ENCODE data around the gene MIDN. TPM values are rescaled to one million over a fixed set of nuclear protein-coding genes. Genes with fewer than 3 reads are reported as not detected.

MIDN gene
- total RNA-seq, 2 experiments from 2014 or later: 46.5 to 47.9 TPM

GRCh38 chr19:1268226-1269064 is 20.1 kb downstream of the MIDN start:
- H3K27ac Mint-ChIP-seq: peak overlapping the region; percentile 6
- POLR2A ChIA-PET: interaction anchor here (0.6 to 1.7 kb wide), 40 partner anchors 8 to 822 kb away, joined by 3 to 59 read pairs (median 4); partner anchors contain the start of genes ABHD17A, ARHGAP45, ATP5F1D and CNN2
- intact Hi-C loops (cut with DNase I, micrococcal nuclease): loop anchor here (1.0 to 10.0 kb wide), 10 partner anchors 8 to 826 kb away; partner anchors contain the start of genes DAZAP1 (in 1 of the 2), GPX4 (in 1 of the 2), IZUMO4 (in 1 of the 2) and KLF16 (in 1 of the 2)
- H3K27me3 Mint-ChIP-seq: no peaks in the 10 kb centered on the region
- H3K9me3 Mint-ChIP-seq (ENCODE audit: low read depth): no peaks in the 10 kb centered on the region
- no peak for DNase-seq
- H3K4me1 Mint-ChIP-seq: peaks cover 60% of the 10 kb centered on the region
- H3K36me3 Mint-ChIP-seq (ENCODE audit: low read depth): peaks cover 39% of the 10 kb centered on the region
- CTCF ChIA-PET: interaction anchor here (0.7 to 7.2 kb wide), 9 partner anchors 9 to 177 kb away, joined by 3 to 163 read pairs (median 4); partner anchors contain the start of gene ATP5F1D
- H3K4me3 Mint-ChIP-seq: peak overlapping the region; percentile 67
- ATAC-seq: no peak

GRCh38 chr19:1269065-1269477 is 20.7 kb downstream of the MIDN start, which contains the start of gene CIRBP:
Gene CIRBP, plus strand, starts transcription at chr19:1269332. Its CDS starts 1,602 bp downstream, at chr19:1270934.
- H3K27ac Mint-ChIP-seq: peak within 1 kb of the TSS; percentile 87
- H3K4me1 Mint-ChIP-seq: peaks cover 66% of the 10 kb centered on the region
- intact Hi-C loops (cut with DNase I, micrococcal nuclease): loop anchor here (1.0 to 10.0 kb wide), 10 partner anchors 9 to 826 kb away; partner anchors contain the start of genes DAZAP1 (in 1 of the 2), GPX4 (in 1 of the 2), IZUMO4 (in 1 of the 2) and KLF16 (in 1 of the 2)
- POLR2A ChIA-PET: interaction anchor here (0.5 to 1.7 kb wide), 44 partner anchors 8 to 821 kb away, joined by 3 to 59 read pairs (median 4); partner anchors contain the start of genes ABHD17A, ARHGAP45, ATP5F1D and CNN2
- peaks cover 46% of the 10 kb centered on the region for H3K36me3 Mint-ChIP-seq (ENCODE audit: low read depth)
- ATAC-seq (peak; percentile 87), DNase-seq (peak; percentile 100)
- H3K4me3 Mint-ChIP-seq: peak within 1 kb of the TSS; percentile 84
- H3K27me3 Mint-ChIP-seq: no peaks in the 10 kb centered on the region
- H3K9me3 Mint-ChIP-seq (ENCODE audit: low read depth): no peaks in the 10 kb centered on the region
- CTCF ChIA-PET: interaction anchor here (0.6 to 7.2 kb wide), 9 partner anchors 10 to 202 kb away, joined by 3 to 163 read pairs (median 4); partner anchors contain the start of genes ARHGAP45 and ATP5F1D

- ATAC-seq (peak; percentile 27), DNase-seq (peak; percentile 93)
- Mint-ChIP-seq H3K36me3 (ENCODE audit: low read depth) (peaks cover 50% of the 10 kb centered on the region), H3K9me3 (ENCODE audit: low read depth) (no peaks in the 10 kb centered on the region), H3K27me3 (no peaks in the 10 kb centered on the region), H3K27ac (peak overlapping the region; percentile 87), H3K4me3 (peak overlapping the region; percentile 84), H3K4me1 (peaks cover 68% of the 10 kb centered on the region)
- POLR2A ChIA-PET: interaction anchor here (0.5 to 1.7 kb wide), 28 partner anchors 8 to 759 kb away, joined by 3 to 59 read pairs (median 4); partner anchors contain the start of genes CNN2, NDUFS7, REEP6 and RNU6-2
- CTCF ChIA-PET: interaction anchor here (0.6 to 7.2 kb wide), 9 partner anchors 11 to 202 kb away, joined by 3 to 163 read pairs (median 4); partner anchors contain the start of genes ARHGAP45 and ATP5F1D
- intact Hi-C loops (cut with DNase I, micrococcal nuclease): loop anchor here (1.0 to 10.0 kb wide), 10 partner anchors 9 to 825 kb away; partner anchors contain the start of genes DAZAP1 (in 1 of the 2), GPX4 (in 1 of the 2), IZUMO4 (in 1 of the 2) and KLF16 (in 1 of the 2)
These were observed 21.3 kb downstream of the MIDN start for GRCh38 chr19:1269478-1270212.

- Mint-ChIP-seq H3K4me1 (peaks cover 65% of the 10 kb centered on the region), H3K27me3 (no peaks in the 10 kb centered on the region), H3K9me3 (ENCODE audit: low read depth) (no peaks in the 10 kb centered on the region), H3K4me3 (peak overlapping the region; percentile 84), H3K27ac (peak overlapping the region; percentile 87), H3K36me3 (ENCODE audit: low read depth) (peaks cover 49% of the 10 kb centered on the region)
- no peak for DNase-seq
- ATAC-seq: no peak
- intact Hi-C loops (cut with DNase I, micrococcal nuclease): no loop called here
- ChIA-PET POLR2A (interaction anchor here (1.7 kb wide), 2 partner anchors 25 to 221 kb away, joined by 7 to 59 read pairs; partner anchors contain the start of gene REEP6), CTCF (no interaction called here)
These were observed 21.9 kb downstream of the MIDN start for GRCh38 chr19:1270213-1270853.

- intact Hi-C loops (cut with DNase I, micrococcal nuclease): no loop called here
- H3K9me3 Mint-ChIP-seq (ENCODE audit: low read depth): no peaks in the 10 kb centered on the region
- ChIA-PET POLR2A (interaction anchor here (1.0 kb wide), 1 partner anchor 27 kb away, joined by 5 read pairs; no protein-coding TSS in a partner anchor), CTCF (interaction anchor here (3.2 kb wide), 1 partner anchor 27 kb away, joined by 21 read pairs; no protein-coding TSS in a partner anchor)
- H3K4me3 Mint-ChIP-seq: peak overlapping the region; percentile 84
- no peaks in the 10 kb centered on the region for H3K27me3 Mint-ChIP-seq
- DNase-seq (no peak), ATAC-seq (no peak)
- peak overlapping the region; percentile 87 for H3K27ac Mint-ChIP-seq
- H3K4me1 Mint-ChIP-seq: peaks cover 60% of the 10 kb centered on the region
- H3K36me3 Mint-ChIP-seq (ENCODE audit: low read depth): peaks cover 49% of the 10 kb centered on the region
These were observed 22.6 kb downstream of the MIDN start for GRCh38 chr19:1270854-1271527.

GRCh38 chr19:1271528-1272422 is 23.4 kb downstream of the MIDN start:
- Mint-ChIP-seq H3K36me3 (ENCODE audit: low read depth) (peaks cover 52% of the 10 kb centered on the region), H3K27me3 (no peaks in the 10 kb centered on the region), H3K4me1 (peaks cover 62% of the 10 kb centered on the region), H3K4me3 (peak overlapping the region; percentile 84), H3K27ac (peak overlapping the region; percentile 87), H3K9me3 (ENCODE audit: low read depth) (no peaks in the 10 kb centered on the region)
- intact Hi-C loops (cut with DNase I, micrococcal nuclease): no loop called here
- ChIA-PET CTCF (interaction anchor here (3.2 kb wide), 1 partner anchor 28 kb away, joined by 21 read pairs; no protein-coding TSS in a partner anchor), POLR2A (interaction anchor here (1.0 kb wide), 1 partner anchor 27 kb away, joined by 5 read pairs; no protein-coding TSS in a partner anchor)
- no peak for DNase-seq
- no peak for ATAC-seq

- Mint-ChIP-seq H3K4me3 (peak overlapping the region; percentile 45), H3K27me3 (no peaks in the 10 kb centered on the region), H3K4me1 (peaks cover 58% of the 10 kb centered on the region), H3K36me3 (ENCODE audit: low read depth) (peaks cover 55% of the 10 kb centered on the region), H3K27ac (peak overlapping the region; percentile 83), H3K9me3 (ENCODE audit: low read depth) (no peaks in the 10 kb centered on the region)
- no peak for DNase-seq
- no peak for ATAC-seq
- intact Hi-C loops (cut with DNase I, micrococcal nuclease): no loop called here
- POLR2A ChIA-PET: interaction anchor here (0.6 kb wide), 1 partner anchor 198 kb away, joined by 5 read pairs; no protein-coding TSS in a partner anchor
- CTCF ChIA-PET: interaction anchor here (0.5 to 3.2 kb wide), 2 partner anchors 29 to 113 kb away, joined by 3 to 21 read pairs; no protein-coding TSS in a partner anchor
These were observed 24.3 kb downstream of the MIDN start for GRCh38 chr19:1272423-1273262.

GRCh38 chr19:1273263-1274041 is 25.1 kb downstream of the MIDN start:
- ChIA-PET POLR2A (interaction anchor here (0.6 kb wide), 1 partner anchor 199 kb away, joined by 5 read pairs; no protein-coding TSS in a partner anchor), CTCF (interaction anchor here (0.6 to 3.2 kb wide), 2 partner anchors 29 to 208 kb away, joined by 3 to 21 read pairs; no protein-coding TSS in a partner anchor)
- Mint-ChIP-seq H3K36me3 (ENCODE audit: low read depth) (peaks cover 61% of the 10 kb centered on the region), H3K9me3 (ENCODE audit: low read depth) (no peaks in the 10 kb centered on the region), H3K4me1 (peaks cover 57% of the 10 kb centered on the region), H3K4me3 (peak overlapping the region; percentile 83), H3K27me3 (no peaks in the 10 kb centered on the region), H3K27ac (peak overlapping the region; percentile 83)
- no peak for DNase-seq
- ATAC-seq: no peak
- intact Hi-C loops (cut with DNase I, micrococcal nuclease): loop anchor here in 1 of 2 experiments (2.0 kb wide), 1 partner anchor 319 kb away; the partner anchor contains the start of gene MBD3
